Measurements from ENCODE around the gene NPHP4. TPM values are rescaled to one million over a fixed set of nuclear protein-coding genes. Genes with fewer than 3 reads are reported as not detected.

The NPHP4 gene
- total and polyA plus RNA-seq, 9 of the 15 experiments (the other 6 are each of a cell fraction or from before 2014, with no cell fraction given) = 0.52 to 26.2 (median 6.7) TPM

DNA sequence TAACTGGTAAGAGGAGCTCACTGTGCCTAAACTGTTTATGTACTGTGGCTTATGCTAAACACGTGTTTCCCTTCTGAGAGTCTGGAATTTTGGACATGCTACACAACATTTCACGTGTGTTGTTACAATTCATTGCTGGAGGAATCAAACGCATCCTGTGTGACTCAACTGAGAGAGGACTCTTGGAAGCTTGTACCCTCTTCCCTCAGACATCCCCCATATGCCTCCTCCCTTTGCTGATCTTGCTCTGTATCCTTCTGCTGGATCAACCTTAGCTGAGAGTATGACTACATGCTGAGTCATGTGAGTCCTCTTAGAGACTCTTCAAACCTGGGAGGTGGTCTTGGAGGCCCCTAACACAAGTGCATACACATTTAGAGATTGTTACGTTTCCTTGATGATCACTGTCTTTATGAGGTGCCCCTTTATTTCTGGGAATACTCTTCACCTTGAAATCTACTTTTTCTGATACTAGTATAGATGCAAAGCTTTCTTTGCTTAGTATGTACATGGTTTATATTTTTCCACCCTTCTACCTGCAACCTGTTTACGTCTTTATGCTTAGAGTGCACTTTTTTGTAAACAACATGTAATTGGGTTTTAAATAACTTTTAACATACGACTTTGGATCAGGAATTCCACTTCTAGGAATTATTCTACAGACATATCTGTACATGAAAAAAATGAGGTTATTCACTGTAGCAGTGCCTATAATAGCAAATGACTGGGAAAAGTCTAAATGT is 8.7 kb downstream of the NPHP4 start (continued):
- TF ChIP-seq SUPT5H (IDR thresholded peaks at IDR 0.05) = no peak
- TF ChIP-seq, protein P1, sequence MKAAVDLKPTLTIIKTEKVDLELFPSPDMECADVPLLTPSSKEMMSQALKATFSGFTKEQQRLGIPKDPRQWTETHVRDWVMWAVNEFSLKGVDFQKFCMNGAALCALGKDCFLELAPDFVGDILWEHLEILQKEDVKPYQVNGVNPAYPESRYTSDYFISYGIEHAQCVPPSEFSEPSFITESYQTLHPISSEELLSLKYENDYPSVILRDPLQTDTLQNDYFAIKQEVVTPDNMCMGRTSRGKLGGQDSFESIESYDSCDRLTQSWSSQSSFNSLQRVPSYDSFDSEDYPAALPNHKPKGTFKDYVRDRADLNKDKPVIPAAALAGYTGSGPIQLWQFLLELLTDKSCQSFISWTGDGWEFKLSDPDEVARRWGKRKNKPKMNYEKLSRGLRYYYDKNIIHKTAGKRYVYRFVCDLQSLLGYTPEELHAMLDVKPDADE (conservative IDR thresholded peaks at IDR 0.05; ENCODE audit: control insufficient read depth, low read depth, low read length) = no peak
- no peak for TF ChIP-seq ZNF184 (CRISPR knock-in tag; IDR thresholded peaks at IDR 0.05)
- TF ChIP-seq TARDBP (IDR thresholded peaks at IDR 0.05) = no peak
- TF ChIP-seq TGIF2 (CRISPR knock-in tag; IDR thresholded peaks at IDR 0.05) = no peak
- no peak for TF ChIP-seq ZNF584 (CRISPR knock-in tag; IDR thresholded peaks at IDR 0.05; ENCODE audit: low read depth)
- TF ChIP-seq, protein P2, sequence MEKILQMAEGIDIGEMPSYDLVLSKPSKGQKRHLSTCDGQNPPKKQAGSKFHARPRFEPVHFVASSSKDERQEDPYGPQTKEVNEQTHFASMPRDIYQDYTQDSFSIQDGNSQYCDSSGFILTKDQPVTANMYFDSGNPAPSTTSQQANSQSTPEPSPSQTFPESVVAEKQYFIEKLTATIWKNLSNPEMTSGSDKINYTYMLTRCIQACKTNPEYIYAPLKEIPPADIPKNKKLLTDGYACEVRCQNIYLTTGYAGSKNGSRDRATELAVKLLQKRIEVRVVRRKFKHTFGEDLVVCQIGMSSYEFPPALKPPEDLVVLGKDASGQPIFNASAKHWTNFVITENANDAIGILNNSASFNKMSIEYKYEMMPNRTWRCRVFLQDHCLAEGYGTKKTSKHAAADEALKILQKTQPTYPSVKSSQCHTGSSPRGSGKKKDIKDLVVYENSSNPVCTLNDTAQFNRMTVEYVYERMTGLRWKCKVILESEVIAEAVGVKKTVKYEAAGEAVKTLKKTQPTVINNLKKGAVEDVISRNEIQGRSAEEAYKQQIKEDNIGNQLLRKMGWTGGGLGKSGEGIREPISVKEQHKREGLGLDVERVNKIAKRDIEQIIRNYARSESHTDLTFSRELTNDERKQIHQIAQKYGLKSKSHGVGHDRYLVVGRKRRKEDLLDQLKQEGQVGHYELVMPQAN (IDR thresholded peaks at IDR 0.05; ENCODE audit: borderline replicate concordance) = no peak
- TF ChIP-seq HNRNPH1 (optimal IDR thresholded peaks at IDR 0.05; ENCODE audit: low read depth, low read length) = no peak
- TF ChIP-seq, protein P3, sequence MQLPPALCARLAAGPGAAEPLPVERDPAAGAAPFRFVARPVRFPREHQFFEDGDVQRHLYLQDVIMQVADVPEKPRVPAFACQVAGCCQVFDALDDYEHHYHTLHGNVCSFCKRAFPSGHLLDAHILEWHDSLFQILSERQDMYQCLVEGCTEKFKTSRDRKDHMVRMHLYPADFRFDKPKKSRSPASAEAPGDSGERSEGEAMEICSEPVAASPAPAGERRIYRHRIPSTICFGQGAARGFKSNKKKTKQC (CRISPR knock-in tag; IDR thresholded peaks at IDR 0.05) = no peak
